GM12801 (cell line): ENCODE data around the gene MAPK1IP1L.

Experiments used
- TF ChIP-seq, protein P1 (sequence below): IDR thresholded peaks from one replicate; pipeline ENCODE4 v1.5.1; 2011; ENCODE audit warnings: control low read depth; ENCODE audit not compliant: insufficient read length; ENCODE audit errors: extremely low read depth

MAPK1IP1L gene

DNA sequence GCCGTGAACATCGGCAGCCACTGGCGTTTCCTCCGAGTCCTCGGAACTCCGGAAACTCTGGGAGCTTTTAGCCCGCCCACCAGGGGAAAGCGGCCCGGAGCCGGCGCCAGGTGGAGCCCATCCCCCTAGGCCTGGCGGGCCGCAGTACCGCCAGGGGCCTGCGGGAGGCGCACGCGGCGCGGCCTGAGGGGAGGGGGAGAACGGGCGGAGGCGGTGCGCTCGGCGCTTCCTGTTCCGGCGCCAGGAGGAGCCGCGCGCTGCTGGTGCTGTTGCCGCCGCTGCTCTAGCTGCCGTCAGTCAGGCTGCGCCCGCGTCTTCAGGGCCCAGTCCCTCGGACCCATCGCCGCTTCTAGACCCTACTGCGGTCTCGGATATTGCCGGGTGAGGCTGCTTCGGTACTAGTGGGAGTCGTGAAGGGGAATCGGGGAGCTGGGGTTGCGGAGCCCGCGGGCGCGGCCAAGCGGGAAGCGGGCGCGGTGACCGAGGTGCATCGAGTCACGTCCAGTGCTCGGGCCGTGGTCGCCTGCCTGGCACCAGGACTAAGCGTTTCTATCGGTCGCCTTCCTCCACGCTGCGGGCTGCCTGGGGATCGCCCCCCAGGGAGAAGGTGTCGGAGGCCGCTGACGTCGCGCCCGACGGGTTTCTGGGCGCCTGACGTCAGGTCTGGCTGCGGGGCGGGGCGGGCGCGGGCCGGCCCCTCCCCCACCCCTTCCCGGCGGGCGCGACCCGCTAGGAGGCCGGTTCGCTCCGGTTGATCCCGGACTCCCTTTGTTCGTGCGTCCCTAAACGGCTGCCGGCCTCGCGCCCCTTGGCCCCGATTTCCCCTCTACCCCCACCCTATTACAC is at the start of gene MAPK1IP1L:
Gene MAPK1IP1L, plus strand, starts transcription at position 225 of the 846 bp plus-strand sequence. CDS start 10,037 bp downstream, outside the sequence.
- TF ChIP-seq, protein P1, sequence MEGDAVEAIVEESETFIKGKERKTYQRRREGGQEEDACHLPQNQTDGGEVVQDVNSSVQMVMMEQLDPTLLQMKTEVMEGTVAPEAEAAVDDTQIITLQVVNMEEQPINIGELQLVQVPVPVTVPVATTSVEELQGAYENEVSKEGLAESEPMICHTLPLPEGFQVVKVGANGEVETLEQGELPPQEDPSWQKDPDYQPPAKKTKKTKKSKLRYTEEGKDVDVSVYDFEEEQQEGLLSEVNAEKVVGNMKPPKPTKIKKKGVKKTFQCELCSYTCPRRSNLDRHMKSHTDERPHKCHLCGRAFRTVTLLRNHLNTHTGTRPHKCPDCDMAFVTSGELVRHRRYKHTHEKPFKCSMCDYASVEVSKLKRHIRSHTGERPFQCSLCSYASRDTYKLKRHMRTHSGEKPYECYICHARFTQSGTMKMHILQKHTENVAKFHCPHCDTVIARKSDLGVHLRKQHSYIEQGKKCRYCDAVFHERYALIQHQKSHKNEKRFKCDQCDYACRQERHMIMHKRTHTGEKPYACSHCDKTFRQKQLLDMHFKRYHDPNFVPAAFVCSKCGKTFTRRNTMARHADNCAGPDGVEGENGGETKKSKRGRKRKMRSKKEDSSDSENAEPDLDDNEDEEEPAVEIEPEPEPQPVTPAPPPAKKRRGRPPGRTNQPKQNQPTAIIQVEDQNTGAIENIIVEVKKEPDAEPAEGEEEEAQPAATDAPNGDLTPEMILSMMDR = no peak

DNA sequence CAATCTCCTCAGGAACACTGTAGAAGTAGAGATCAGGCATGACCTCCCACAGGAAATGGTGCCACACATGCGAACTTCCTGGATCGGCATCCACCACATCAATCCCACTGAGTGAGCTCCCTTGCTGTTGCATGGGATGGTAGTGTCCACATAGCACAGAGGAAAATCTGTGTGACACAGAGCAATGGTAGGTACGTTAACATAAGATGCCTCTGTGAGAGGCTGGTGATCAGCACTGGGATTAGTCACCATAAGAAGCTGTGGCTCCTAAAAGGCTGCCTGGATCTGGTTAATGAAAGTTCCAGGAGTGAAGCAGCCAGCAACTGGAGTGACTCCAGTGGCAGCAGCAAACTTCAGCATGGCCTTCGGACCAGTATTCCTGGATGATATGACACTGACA is 46.4 kb upstream of the MAPK1IP1L start:
- TF ChIP-seq, protein P1 = no peak

DNA sequence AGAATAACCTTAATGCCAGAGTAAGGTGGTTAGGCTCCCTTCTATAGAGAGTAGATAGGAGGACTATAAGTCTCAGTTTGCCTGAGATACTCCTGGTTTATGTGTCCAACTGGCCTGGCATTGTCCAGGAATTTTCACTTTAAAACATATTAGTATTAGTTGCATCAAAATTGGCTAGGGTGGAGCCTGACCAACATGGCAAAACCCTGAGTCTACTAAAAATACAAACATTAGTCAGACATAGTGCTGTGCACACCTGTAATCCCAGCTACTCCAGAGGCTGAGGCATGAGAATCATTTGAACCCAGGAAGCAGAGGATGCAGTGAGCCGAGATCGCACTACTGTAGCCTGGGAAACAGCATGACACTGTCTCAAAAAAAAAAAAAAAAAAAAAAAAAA is 36.4 kb upstream of the MAPK1IP1L start:
- TF ChIP-seq, protein P1 = no peak

DNA sequence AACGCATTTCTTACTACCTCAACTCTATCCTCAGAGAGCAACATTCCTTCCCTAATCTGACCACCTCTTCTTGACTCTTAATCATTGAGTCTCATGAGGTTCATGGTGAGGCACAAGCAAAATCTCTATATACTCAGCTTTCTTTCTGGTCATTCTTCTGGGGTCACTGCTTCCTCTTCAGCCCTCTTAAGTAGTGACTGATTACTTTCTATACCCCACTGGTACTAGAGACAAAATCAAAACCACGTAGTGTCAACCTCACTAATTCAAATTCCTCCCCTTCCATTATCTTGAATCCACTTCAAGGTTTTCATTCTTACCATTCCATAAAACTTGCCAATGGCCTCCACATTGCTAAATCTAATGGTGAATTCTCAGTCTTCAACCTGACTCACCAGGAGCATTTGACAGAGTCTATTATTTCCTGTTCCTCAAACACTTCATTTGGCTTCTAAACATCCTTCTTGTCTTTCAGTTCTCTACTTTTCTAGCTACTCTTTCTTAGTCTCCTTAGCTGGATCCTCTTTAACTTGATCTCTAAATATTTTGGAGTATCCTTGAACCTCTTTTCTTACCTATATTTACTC is 31.4 kb upstream of the MAPK1IP1L start:
- TF ChIP-seq, protein P1 = no peak

DNA sequence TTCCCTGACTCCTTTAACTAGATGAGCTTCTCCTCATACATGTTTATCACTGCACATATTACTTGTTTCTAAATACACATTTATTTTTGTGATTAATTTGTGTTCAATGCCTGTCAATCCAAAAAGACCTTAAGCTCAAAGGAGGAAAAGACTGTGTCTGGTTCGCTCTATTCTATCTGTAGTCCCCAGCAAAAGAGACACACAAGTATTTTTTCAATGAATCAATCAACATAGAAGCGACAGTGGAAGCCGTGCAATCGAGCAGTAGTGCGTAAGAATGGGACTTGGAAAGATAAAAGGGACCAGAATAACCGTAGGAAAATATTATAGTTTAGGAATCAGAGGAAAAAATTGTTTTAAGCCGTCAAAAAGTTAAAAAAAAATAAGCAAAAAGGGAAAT is 25.5 kb upstream of the MAPK1IP1L start:
- TF ChIP-seq, protein P1 = no peak

DNA sequence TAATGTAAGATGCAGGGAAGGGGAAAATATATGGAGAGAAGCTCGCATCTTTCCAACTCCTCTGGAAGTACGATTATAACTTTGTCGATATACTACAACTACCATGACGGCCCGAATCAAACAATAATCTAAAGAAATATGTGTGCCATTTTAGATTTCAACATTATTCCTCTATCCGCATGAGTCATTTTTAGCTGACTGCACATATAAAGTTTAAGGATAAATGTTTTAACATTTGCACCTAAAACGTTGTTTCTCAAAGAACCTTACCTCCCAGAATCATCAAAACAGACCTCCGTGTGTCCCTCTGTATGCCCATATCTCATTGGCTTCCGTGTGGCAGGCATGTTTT is 25.0 kb upstream of the MAPK1IP1L start:
- TF ChIP-seq, protein P1 = no peak

DNA sequence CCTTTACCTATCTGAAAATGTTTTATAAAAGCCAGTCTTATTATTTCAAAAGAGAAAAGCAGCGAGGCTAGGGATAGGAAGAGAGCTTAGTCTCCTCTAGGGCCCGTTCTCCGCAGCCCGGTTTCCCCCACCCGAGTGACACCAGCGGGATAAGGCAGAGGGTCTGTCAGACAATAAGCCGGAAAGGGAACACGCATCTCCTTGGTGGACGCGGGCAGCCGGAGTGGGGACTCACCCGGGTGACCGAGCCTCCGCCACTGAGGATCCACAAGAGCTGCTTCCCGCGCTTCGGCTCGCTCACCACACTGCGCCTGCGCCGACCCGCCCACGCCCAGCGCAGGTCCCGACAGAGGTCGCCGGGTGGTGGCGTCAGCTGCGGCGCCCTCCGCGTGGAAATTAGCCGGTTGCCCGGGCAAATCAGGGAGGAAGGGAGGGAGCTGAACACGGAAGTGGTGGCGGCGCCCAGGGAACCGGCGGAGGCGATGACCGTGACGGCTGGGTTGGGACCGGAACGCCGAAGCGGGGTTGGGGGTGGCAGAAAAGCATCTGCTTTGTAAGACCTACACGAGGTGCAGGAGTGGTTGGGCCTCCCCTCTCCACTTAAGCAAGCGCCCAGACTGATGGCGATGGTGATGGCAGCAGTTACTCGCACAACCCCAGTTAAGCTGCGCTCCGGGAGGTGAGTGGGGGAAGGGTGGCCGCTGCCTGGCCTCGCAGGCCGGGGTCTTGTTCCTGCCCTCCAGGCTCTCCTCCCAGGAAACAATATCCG is 24.5 kb upstream of the MAPK1IP1L start, which contains the start of the genes SOCS4 and WDHD1:
Gene SOCS4, plus strand, starts transcription at position 444 of the 769 bp plus-strand sequence. CDS start 15,806 bp downstream, outside the sequence.
Gene WDHD1, minus strand, starts transcription at position 307 of the 769 bp plus-strand sequence. CDS start 312 bp downstream, outside the sequence.
- TF ChIP-seq, protein P1 = no peak
